ENCODE measurements around the gene DENND1A.

GRCh38 chr9:123484130-123484529 lies 445.8 kb downstream of the DENND1A start:
- TF ChIP-seq CTCF (IDR thresholded peaks at IDR 0.05; ENCODE audit: insufficient read depth, low read length, poor library complexity, severe bottlenecking), result no peak
- TF ChIP-seq EZH2phosphoT487 (conservative IDR thresholded peaks at IDR 0.05; ENCODE audit: low read length), result no peak

Measured in SU-DHL-6 (cell line).